SU-DHL-6 (cell line): ENCODE results near the gene EVI5L.

ENCODE experiments used
- CTCF ChIP-seq: fragments of 200-600 bp; sonication (generic); IDR thresholded peaks from one replicate; pipeline ENCODE4 v1.5.1; 2017; ENCODE audit warnings: antibody characterized with exemption, mild to moderate bottlenecking, low read length, moderate library complexity; ENCODE audit not compliant: insufficient read depth, poor library complexity, severe bottlenecking
- EZH2phosphoT487 ChIP-seq: fragments of 200-600 bp; sonication (generic), shearing (Covaris generic); conservative IDR thresholded peaks from 2 replicates; pipeline ENCODE4 v1.6.1; 2018; ENCODE audit warnings: mild to moderate bottlenecking, antibody characterized with exemption, low read length, moderate library complexity, mixed read lengths

GRCh38 chr19:7847664-7848063 lies 17.6 kb downstream of the EVI5L start:
- TF ChIP-seq CTCF, result no peak
- TF ChIP-seq EZH2phosphoT487, result no peak
